GM21717 (cell line): ENCODE data around the gene RESP18.
"Not testable (repeated sequence)": the region's sequence is repeated elsewhere in the genome, so short reads cannot be mapped to it uniquely, and the experiment has no call there.

Source experiments
- ATAC-seq: cut with Tn5 transposase; IDR thresholded peaks from one replicate; pipeline ENCODE4 v1.9.1; 2021; ENCODE audit warnings: mild to moderate bottlenecking, moderate library complexity; ENCODE audit not compliant: unreplicated experiment

The RESP18 gene

GRCh38 chr2:219292616-219293015 lies 39.9 kb downstream of the RESP18 start:
- no peak for ATAC-seq

DNA sequence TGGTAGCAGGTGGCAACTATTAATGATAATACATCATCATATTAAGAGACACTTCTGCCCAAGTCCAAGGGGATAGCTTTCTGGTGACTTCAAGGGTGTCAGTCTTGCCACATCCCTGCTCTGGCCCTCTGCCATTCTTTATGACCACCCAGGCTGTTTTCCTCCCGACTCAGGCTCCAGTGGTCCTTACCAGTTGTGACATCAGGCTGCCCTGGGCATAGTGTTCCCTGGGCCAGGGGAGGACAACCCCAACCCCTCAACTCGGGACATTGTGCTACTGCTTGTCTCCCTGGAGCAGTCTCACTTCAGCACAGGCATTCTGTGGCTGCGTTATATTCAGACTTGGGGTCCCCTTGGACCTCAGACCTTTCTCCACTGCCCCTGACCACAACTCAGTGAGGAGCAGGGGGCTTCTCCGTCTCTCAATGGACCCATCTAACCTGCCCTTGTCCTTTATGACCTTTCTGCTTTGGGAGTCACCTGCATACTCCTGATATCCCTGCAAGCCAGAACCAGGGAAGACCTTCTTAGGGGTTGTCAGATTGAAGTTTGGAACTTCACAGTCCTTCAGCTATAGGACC lies 40.5 kb downstream of the RESP18 start:
- no peak for ATAC-seq

GRCh38 chr2:219291394-219291793 lies 41.1 kb downstream of the RESP18 start:
- ATAC-seq, result no peak

DNA sequence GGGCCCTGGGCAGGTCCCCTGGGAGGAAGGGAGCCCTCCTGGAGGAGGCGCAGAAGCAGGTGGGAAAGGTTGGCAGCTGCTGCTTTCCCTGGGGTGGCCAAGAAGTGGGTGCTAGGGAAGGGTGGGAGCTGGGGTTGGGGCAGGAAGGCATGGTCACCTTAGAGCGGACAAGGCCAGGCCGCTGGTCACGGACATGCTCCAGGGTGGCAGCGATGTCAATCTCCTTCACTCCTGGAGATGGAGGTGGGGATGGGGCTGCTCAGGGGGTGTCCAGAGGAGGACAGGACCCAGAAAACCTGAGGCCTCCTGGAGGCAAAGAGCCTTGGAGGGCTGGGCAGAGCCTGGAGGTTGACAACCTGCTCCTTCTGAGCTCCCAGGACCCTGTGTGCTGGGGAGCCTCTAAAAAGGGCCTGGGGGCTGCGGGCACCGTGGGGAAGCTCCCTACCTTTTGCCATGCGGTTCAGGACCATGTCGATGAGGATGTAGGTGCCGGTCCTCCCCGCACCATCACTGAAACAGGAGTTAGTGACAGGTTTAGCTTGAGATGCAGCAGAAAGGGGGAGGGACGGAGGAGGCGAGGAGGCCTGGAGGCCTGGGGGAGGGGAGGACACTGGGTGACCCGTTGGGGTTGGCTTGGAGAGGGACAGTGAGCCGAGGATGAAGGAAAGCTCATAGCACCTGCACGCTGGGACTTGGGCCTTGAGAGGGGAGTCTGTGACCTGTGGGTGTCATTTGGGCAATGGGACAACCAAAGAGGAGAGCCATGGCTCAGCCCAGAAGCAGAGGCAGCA lies 42.0 kb downstream of the RESP18 start:
- ATAC-seq, result no peak

GRCh38 chr2:219289537-219290361 lies 42.8 kb downstream of the RESP18 start:
- ATAC-seq, result no peak

- ATAC-seq, result no peak
Measured at GRCh38 chr2:219289195-219289536, 43.4 kb downstream of the RESP18 start.

- ATAC-seq, result no peak
Measured at GRCh38 chr2:219287580-219288265, 44.8 kb downstream of the RESP18 start.

GRCh38 chr2:219287116-219287440 lies 45.5 kb downstream of the RESP18 start:
- ATAC-seq, result not testable (repeated sequence)

DNA sequence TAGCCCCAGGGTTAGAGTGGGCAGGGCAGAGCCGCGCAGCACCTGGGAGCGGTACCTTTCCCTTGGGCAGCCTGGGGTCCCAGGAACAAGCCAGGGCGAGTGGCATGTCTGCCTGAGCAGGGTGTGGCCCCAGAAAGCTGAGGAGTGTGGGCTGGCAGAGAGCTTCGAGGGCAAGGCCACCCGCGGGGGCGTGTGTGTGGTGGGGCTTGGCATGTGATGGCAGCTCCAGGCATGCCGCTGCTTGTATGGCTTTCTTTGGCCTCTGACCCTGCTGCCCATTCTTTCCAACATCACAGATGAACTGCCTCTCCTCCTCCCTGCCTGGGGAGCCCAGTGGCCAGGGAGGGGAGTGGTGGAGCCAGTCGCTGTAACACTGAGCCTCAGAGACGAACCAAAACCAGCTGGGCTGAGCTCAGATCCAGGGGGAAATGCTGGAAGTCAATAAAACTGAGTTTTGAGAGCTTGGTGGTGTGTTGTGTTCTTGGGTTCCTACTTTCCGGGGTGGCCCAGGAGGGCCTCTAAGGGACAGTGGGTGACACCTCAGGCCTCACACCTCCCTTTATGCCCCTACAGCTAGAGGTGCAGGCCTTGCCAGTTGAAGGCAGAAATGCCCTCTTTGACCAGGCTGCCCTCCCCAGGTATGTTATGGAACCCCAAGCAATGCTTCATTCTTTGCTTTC lies 46.0 kb downstream of the RESP18 start:
- no peak for ATAC-seq

GRCh38 chr2:219285894-219286425 lies 46.6 kb downstream of the RESP18 start:
- ATAC-seq, result no peak

GRCh38 chr2:219285373-219285735 lies 47.2 kb downstream of the RESP18 start:
- ATAC-seq, result no peak

DNA sequence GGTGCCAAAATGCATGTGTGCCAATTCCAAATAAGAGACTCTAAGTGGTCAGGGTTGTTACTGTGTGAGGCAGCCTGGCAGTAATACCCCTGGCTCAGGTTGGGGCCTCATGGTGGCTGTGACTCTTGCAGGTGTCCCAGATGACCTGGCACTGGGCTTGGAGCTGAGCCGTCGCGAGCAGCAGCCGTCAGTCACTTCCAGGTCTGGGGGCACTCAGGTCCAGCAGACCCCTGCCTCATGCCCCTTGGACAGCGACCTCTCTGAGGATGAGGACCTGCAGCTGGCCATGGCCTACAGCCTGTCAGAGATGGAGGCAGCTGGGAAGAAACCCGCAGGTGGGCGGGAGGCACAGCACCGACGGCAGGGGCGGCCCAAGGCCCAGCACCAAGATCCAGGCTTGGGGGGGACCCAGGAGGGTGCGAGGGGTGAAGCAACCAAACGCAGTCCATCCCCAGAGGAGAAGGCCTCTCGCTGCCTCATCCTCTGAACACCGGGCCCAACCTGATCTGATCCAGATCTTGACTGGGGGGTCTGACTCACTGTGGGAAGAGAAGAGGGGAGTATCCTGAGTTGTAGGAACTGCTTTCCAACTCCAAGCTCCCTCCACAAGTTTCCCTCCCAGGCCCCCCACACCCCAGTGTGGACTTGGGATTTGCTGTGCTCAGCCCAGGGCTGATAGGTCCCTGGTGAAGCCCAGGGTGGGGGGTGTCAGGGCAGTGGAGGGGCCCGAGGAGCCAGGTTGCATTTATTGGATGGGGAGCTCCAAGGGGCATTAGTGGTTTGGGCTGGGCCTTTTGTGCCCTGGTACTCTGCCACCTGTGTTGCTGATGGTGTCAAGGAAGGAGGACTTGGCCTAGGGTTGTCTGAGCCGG lies 47.8 kb downstream of the RESP18 start:
- ATAC-seq, result no peak

DNA sequence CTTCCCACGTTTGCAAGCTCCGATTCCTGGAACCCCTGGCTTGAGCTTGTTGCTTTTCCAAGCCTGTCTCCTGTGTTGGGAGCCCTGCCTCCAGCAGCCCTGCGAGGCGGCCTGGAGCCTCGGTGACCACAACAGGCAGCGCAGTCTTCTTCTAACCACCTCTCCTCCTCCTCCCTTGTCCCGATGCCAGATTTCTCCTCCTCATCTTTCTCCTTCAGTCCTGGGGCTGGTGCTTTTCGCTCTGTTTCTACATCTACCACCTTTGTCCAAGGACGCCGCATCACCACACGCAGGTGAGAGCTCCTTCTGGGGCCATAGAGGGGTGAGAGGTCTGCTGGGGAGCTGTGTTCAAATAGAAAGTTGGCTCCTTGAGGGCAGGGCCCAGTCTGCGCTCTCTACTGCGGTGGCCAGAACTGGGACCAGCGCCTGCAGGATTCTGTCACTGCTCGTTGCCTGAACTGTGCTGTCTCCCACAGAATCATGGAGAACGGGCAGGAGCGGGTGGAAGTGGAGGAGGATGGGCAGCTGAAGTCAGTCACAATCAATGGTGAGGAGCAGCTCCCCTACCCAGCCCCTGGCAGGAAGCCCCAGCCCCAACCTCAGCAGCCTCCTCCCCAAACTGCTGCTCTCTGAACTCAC lies 49.5 kb downstream of the RESP18 start:
- ATAC-seq, result no peak

GRCh38 chr2:219282375-219282774 lies 50.2 kb downstream of the RESP18 start:
- ATAC-seq, result no peak

- ATAC-seq, result no peak
Measured at GRCh38 chr2:219281588-219281987, 51.0 kb downstream of the RESP18 start.

GRCh38 chr2:219280651-219281050 lies 51.9 kb downstream of the RESP18 start:
- no peak for ATAC-seq

GRCh38 chr2:219279916-219280516 lies 52.5 kb downstream of the RESP18 start:
- ATAC-seq, result no peak

- peak; percentile 88 for ATAC-seq
Measured at GRCh38 chr2:219279151-219279915, 53.2 kb downstream of the RESP18 start, which contains the start of gene DNAJB2. TSS of gene DNAJB2 (plus strand) at chr2:219279366. CDS start at chr2:219279834, 468 bp downstream.
